H9 (cell line): ENCODE results near the gene OFD1. TPM values are rescaled to one million over a fixed set of nuclear protein-coding genes. Genes with fewer than 3 reads are reported as not detected.

Experiments used
- DNase-seq: peaks from one replicate; pipeline ENCODE4 v3.0.0-alpha.2; 2017
- H2AFZ ChIP-seq: one replicate; pipeline ENCODE4 v1.6.1; 2013; ENCODE audit warnings: mild to moderate bottlenecking, low read length, control low read depth, moderate library complexity
- H2AK5ac ChIP-seq: 2 replicates; pipeline ENCODE4 v1.6.1; 2013; ENCODE audit warnings: low read length, control low read depth, mixed read lengths; ENCODE audit not compliant: insufficient read length
- H2BK120ac ChIP-seq: one replicate; pipeline ENCODE4 v1.6.1; 2013; ENCODE audit warnings: low read depth, mild to moderate bottlenecking, low read length, control low read depth, inconsistent platforms; ENCODE audit not compliant: poor library complexity, severe bottlenecking
- H2BK12ac ChIP-seq: 2 replicates; pipeline ENCODE4 v1.6.1; 2013; ENCODE audit warnings: low read length, control low read depth, mixed read lengths, low read depth; ENCODE audit not compliant: insufficient read length
- H2BK15ac ChIP-seq: 2 replicates; pipeline ENCODE4 v1.6.1; 2013; ENCODE audit warnings: low read depth, low read length, control low read depth
- H2BK20ac ChIP-seq: one replicate; pipeline ENCODE4 v1.6.1; 2013; ENCODE audit warnings: low read depth, mild to moderate bottlenecking, low read length, control low read depth, inconsistent platforms; ENCODE audit not compliant: poor library complexity, severe bottlenecking
- H2BK5ac ChIP-seq: 2 replicates; pipeline ENCODE4 v1.6.1; 2013; ENCODE audit warnings: low read length, control low read depth, mixed read lengths; ENCODE audit not compliant: insufficient read length
- H3K14ac ChIP-seq: 2 replicates; pipeline ENCODE4 v1.6.1; 2013; ENCODE audit warnings: low read length, control low read depth; ENCODE audit not compliant: insufficient read depth
- H3K18ac ChIP-seq: 2 replicates; pipeline ENCODE4 v1.6.1; 2013; ENCODE audit warnings: low read depth, mild to moderate bottlenecking, mixed read lengths, low read length, control low read depth; ENCODE audit not compliant: insufficient read length
- H3K23ac ChIP-seq: 2 replicates; pipeline ENCODE4 v1.6.1; 2013; ENCODE audit warnings: low read length, control low read depth, mixed read lengths, low read depth; ENCODE audit not compliant: insufficient read length
- H3K23me2 ChIP-seq: 2 replicates; pipeline ENCODE4 v1.6.1; 2013; ENCODE audit warnings: low read depth, mild to moderate bottlenecking, mixed read lengths, low read length, control low read depth; ENCODE audit not compliant: insufficient read length, poor library complexity, severe bottlenecking
- H3K27ac ChIP-seq: 2 replicates; pipeline ENCODE4 v1.5.1; 2013; ENCODE audit warnings: low read length, control low read depth, mixed read lengths, low read depth; ENCODE audit not compliant: insufficient read length
- H3K27me3 ChIP-seq: 2 replicates; pipeline ENCODE4 v1.6.1; 2013; ENCODE audit warnings: low read length, control low read depth, inconsistent platforms; ENCODE audit not compliant: insufficient read depth
- H3K4ac ChIP-seq: 2 replicates; pipeline ENCODE4 v1.6.1; 2013; ENCODE audit warnings: low read depth, mild to moderate bottlenecking, control low read depth, inconsistent platforms, low read length, moderate library complexity
- H3K4me1 ChIP-seq: 2 replicates; pipeline ENCODE4 v1.6.1; 2013; ENCODE audit warnings: low read length, control low read depth, inconsistent platforms; ENCODE audit not compliant: insufficient read depth
- H3K4me2 ChIP-seq: 2 replicates; pipeline ENCODE4 v1.6.1; 2013; ENCODE audit warnings: low read length, control low read depth, mixed read lengths; ENCODE audit not compliant: insufficient read length, insufficient read depth
- H3K56ac ChIP-seq: 2 replicates; pipeline ENCODE4 v1.6.1; 2013; ENCODE audit warnings: low read depth, mild to moderate bottlenecking, mixed read lengths, low read length, control low read depth; ENCODE audit not compliant: insufficient read length
- H3K79me1 ChIP-seq: 2 replicates; pipeline ENCODE4 v1.6.1; 2013; ENCODE audit warnings: low read depth, mild to moderate bottlenecking, moderate library complexity, low read length, control low read depth, inconsistent platforms; ENCODE audit not compliant: insufficient read depth, poor library complexity, severe bottlenecking
- H3K79me2 ChIP-seq: 2 replicates; pipeline ENCODE4 v1.6.1; 2013; ENCODE audit warnings: low read length, control low read depth, inconsistent platforms; ENCODE audit not compliant: insufficient read depth
- H3K9ac ChIP-seq: 2 replicates; pipeline ENCODE4 v1.6.1; 2013; ENCODE audit warnings: low read length, control low read depth, mixed read lengths; ENCODE audit not compliant: insufficient read length; ENCODE audit errors: extremely low read depth
- H3K9me3 ChIP-seq: one replicate; pipeline ENCODE4 v1.6.1; 2013; ENCODE audit warnings: low read depth, low read length, inconsistent platforms; ENCODE audit not compliant: control insufficient read depth
- H3T11ph ChIP-seq: one replicate; pipeline ENCODE4 v1.6.1; 2013; ENCODE audit warnings: mild to moderate bottlenecking, low read length, control low read depth, inconsistent platforms
- H4K20me1 ChIP-seq: one replicate; pipeline ENCODE4 v1.6.1; 2013; ENCODE audit not compliant: control insufficient read depth, insufficient read length, insufficient read depth
- H4K5ac ChIP-seq: 2 replicates; pipeline ENCODE4 v1.6.1; 2013; ENCODE audit warnings: low read depth, mild to moderate bottlenecking, mixed read lengths, low read length, control low read depth; ENCODE audit not compliant: insufficient read length
- H4K8ac ChIP-seq: replicated peaks from 2 replicates; pipeline ENCODE4 v1.6.1; 2013; ENCODE audit warnings: low read length, control low read depth, mixed read lengths, low read depth; ENCODE audit not compliant: insufficient read length
- H4K91ac ChIP-seq: 2 replicates; pipeline ENCODE4 v1.6.1; 2013; ENCODE audit warnings: low read depth, mild to moderate bottlenecking, moderate library complexity, mixed read lengths, low read length, control low read depth; ENCODE audit not compliant: insufficient read length
- H3K27ac Mint-ChIP-seq, 3 experiments: 2 replicates in 2 of 3; 3 replicates in 1 of 3; pipeline ENCODE4 v1.8.0; 2020 to 2021; ENCODE audit warnings: mixed read lengths in 3 of 3, mild to moderate bottlenecking in 1 of 3, moderate library complexity in 1 of 3
- H3K27me3 Mint-ChIP-seq: 2 replicates; pipeline ENCODE4 v1.8.0; 2021; ENCODE audit warnings: low read depth, mild to moderate bottlenecking, moderate library complexity, mixed read lengths
- H3K36me3 Mint-ChIP-seq, 3 experiments: 2 replicates in 2 of 3; 3 replicates in 1 of 3; pipeline ENCODE4 v1.8.0; 2020 to 2021; ENCODE audit warnings: low read depth in 3 of 3, mixed read lengths in 3 of 3; ENCODE audit not compliant: insufficient read depth in 1 of 3
- H3K4me1 Mint-ChIP-seq, 2 experiments: 2 replicates each; pipeline ENCODE4 v1.8.0; 2020; ENCODE audit warnings: mixed read lengths in 2 of 2
- H3K4me3 Mint-ChIP-seq, 2 experiments: 2 replicates in 1 of 2; 3 replicates in 1 of 2; pipeline ENCODE4 v1.8.0; 2020 to 2021; ENCODE audit warnings: mild to moderate bottlenecking in 2 of 2, mixed read lengths in 2 of 2, moderate library complexity in 1 of 2
- H3K9me3 Mint-ChIP-seq, 2 experiments: 2 replicates in 1 of 2; 3 replicates in 1 of 2; pipeline ENCODE4 v1.8.0; 2020; ENCODE audit warnings: mild to moderate bottlenecking in 2 of 2, mixed read lengths in 2 of 2, moderate library complexity in 1 of 2
- WGBS: extraction: QIAGEN DNeasy Blood & Tissue Kit; methylation state at CpG from one replicate; pipeline ENCODE4 v1.1.7; 2013; ENCODE audit warnings: missing lambda C conversion rate, low lambda C conversion rate, mixed read lengths; ENCODE audit not compliant: insufficient read length; ENCODE audit errors: extremely low coverage; 5-methylcytosine and 5-hydroxymethylcytosine counted together
- long read RNA-seq: library from polyadenylated mRNA; unstranded; transcript quantifications from one replicate; pipeline ENCODE4 v2.0.0, GENCODE V29; 2020
- total RNA-seq: library from RNA; stranded (reverse); gene quantifications from 2 replicates; pipeline ENCODE4 v1.2.1, GENCODE V29; 2021
- TF ChIP-seq, protein P1 (sequence below): fragments of 200-600 bp; sonication (generic); conservative IDR thresholded peaks from 3 replicates; pipeline ENCODE4 v1.8.0; 2021; ENCODE audit warnings: antibody characterized with exemption, mild to moderate bottlenecking

Gene OFD1
- total RNA-seq: 36.0 and 36.6 TPM in 2 replicates
- long read RNA-seq, partial matches to known transcripts: 42 of 57 reads
- long read RNA-seq, other reads (novel, unspliced or antisense): 14 of 57 reads

DNA sequence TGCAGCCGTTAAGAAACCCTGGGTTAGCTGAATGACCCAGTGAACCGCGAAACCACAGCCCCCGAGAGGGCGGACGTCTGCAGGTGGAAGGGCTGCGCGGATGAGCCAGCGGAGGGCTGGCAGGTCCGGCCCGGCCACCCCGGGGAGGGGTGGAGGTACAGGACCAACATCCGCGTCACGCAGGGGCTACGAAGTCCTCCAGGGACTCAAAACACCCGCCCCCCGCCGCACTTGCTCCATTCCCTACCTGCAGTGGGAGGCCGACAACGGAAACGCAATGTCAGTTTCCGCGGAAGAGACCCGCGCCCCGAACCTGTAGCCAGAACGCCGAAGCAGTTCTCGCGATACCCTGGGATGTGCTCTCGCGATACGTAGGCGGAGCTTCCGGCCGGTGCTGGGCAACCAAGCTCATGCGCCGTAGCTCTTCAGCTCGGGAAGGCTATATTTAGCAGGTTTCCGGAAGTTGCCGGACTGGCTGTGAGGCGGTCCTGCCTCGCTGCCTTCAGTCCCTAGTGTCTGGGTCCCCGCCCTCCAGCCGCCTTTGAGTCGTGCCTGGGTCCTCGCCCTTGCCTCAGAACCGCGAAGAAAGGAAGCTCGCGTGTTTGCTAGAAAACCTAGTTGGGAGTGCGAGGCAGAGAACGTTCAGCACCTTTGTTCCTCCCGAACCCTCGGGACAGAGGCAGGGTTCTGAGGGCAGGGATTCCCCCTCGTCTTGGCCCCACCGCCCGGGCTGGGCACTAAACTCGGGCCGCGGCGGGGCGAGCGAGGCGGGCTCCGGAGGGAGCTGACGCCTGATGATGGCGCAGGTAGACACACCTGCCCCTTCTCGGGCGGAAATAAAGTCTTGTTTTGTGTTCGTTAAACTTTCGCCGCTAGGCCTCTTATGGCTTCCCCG lies at the start of gene OFD1, which contains the start of gene TRAPPC2:
TSS of gene OFD1 (plus strand) at position 471 of the 895 bp plus-strand sequence. CDS start at position 795, 324 bp downstream.
TSS of gene TRAPPC2 (minus strand) at position 343 of the 895 bp plus-strand sequence. CDS start 14,657 bp downstream, outside the sequence.
- no peaks in the 10 kb centered on the region; the same call in 1 of the 2 replicates for H3K27me3 Mint-ChIP-seq
- peak; percentile 94 for DNase-seq
- H3K14ac ChIP-seq: peak within 1 kb of the TSS; percentile 95

More for the DNA sequence above, at the start of gene OFD1, which contains the start of gene TRAPPC2:
- Histone ChIP-seq H3K9ac (peak within 1 kb of the TSS; percentile 99), H2BK5ac (peak within 1 kb of the TSS; percentile 89), H2BK20ac (no peak within 1 kb of the TSS), H3T11ph (no peak within 1 kb of the TSS), H2AK5ac (no peak within 1 kb of the TSS), H2AFZ (no peak within 1 kb of the TSS), H3K4me1 (no peaks in the 10 kb centered on the region), H3K27me3 (no peaks in the 10 kb centered on the region), H3K4ac (no peak within 1 kb of the TSS), H3K56ac (no peak within 1 kb of the TSS), H3K4me2 (peak within 1 kb of the TSS; percentile 96), H3K23me2 (peaks cover 5% of the 10 kb centered on the region), H2BK120ac (no peak within 1 kb of the TSS), H3K9me3 (no peaks in the 10 kb centered on the region), H3K27ac (peak within 1 kb of the TSS; percentile 95), H3K79me1 (peaks cover 3% of the 10 kb centered on the region), H2BK15ac (no peak within 1 kb of the TSS), H4K8ac (peak within 1 kb of the TSS; percentile 56), H2BK12ac (no peak within 1 kb of the TSS), H4K20me1 (no peaks in the 10 kb centered on the region), H4K91ac (no peak within 1 kb of the TSS), H3K23ac (no peak within 1 kb of the TSS), H4K5ac (peak within 1 kb of the TSS; percentile 46), H3K18ac (peak within 1 kb of the TSS; percentile 97), H3K79me2 (peaks cover 11% of the 10 kb centered on the region; the same call in 1 of the 2 replicates)
- H3K9me3 Mint-ChIP-seq: peaks cover 24 to 60% of the 10 kb centered on the region in 2 experiments
- WGBS: no CpG with 5 or more reads among the region's 75 CpGs
- TF ChIP-seq, protein P1, sequence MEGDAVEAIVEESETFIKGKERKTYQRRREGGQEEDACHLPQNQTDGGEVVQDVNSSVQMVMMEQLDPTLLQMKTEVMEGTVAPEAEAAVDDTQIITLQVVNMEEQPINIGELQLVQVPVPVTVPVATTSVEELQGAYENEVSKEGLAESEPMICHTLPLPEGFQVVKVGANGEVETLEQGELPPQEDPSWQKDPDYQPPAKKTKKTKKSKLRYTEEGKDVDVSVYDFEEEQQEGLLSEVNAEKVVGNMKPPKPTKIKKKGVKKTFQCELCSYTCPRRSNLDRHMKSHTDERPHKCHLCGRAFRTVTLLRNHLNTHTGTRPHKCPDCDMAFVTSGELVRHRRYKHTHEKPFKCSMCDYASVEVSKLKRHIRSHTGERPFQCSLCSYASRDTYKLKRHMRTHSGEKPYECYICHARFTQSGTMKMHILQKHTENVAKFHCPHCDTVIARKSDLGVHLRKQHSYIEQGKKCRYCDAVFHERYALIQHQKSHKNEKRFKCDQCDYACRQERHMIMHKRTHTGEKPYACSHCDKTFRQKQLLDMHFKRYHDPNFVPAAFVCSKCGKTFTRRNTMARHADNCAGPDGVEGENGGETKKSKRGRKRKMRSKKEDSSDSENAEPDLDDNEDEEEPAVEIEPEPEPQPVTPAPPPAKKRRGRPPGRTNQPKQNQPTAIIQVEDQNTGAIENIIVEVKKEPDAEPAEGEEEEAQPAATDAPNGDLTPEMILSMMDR: no peak
- peak within 1 kb of the TSS; percentile 89 to 90 for H3K4me3 Mint-ChIP-seq
- H3K4me1 Mint-ChIP-seq: peaks cover 8 to 10% of the 10 kb centered on the region in 2 experiments; a peak in 3 of 4 replicates
- peaks cover 13 to 42% (median 14%) of the 10 kb centered on the region in 3 experiments; a peak in 6 of 7 replicates for H3K36me3 Mint-ChIP-seq
- peak within 1 kb of the TSS; percentile 95 to 98 (median 97) for H3K27ac Mint-ChIP-seq
